Smooth muscle cell (in vitro differentiated cells): ENCODE results near the gene OBSCN. TPM values are rescaled to one million over a fixed set of nuclear protein-coding genes. Genes with fewer than 3 reads are reported as not detected.

Experiments used
- DNase-seq: peaks from one replicate; lab custom pipeline; 2025; ENCODE audit not compliant: unreplicated experiment; lab: John Stamatoyannopoulos, UW
- H2AFZ ChIP-seq: fragments of 200-600 bp; sonication (generic); 2 replicates; pipeline ENCODE4 v1.6.0; 2016; ENCODE audit warnings: antibody characterized with exemption, low read depth, mild to moderate bottlenecking
- H3F3A ChIP-seq: fragments of 200-600 bp; sonication (generic); 2 replicates; pipeline ENCODE4 v1.6.0; 2017; ENCODE audit warnings: antibody characterized with exemption, low read depth
- H3K27ac ChIP-seq: fragments of 200-600 bp; sonication (generic); 2 replicates; pipeline ENCODE4 v1.5.1; 2016; ENCODE audit warnings: low read depth, mild to moderate bottlenecking
- H3K27me3 ChIP-seq: fragments of 200-600 bp; sonication (generic); 2 replicates; pipeline ENCODE4 v1.6.1; 2016; ENCODE audit warnings: low read depth, mild to moderate bottlenecking
- H3K36me3 ChIP-seq: fragments of 200-600 bp; sonication (generic); 2 replicates; pipeline ENCODE4 v1.5.1; 2016; ENCODE audit warnings: low read depth
- H3K4me1 ChIP-seq: fragments of 200-600 bp; sonication (generic); 2 replicates; pipeline ENCODE4 v1.5.1; 2016; ENCODE audit warnings: low read depth
- H3K4me2 ChIP-seq: fragments of 200-600 bp; sonication (generic); 2 replicates; pipeline ENCODE4 v1.6.0; 2016; ENCODE audit warnings: mild to moderate bottlenecking
- H3K4me3 ChIP-seq: fragments of 200-600 bp; sonication (generic); 2 replicates; pipeline ENCODE4 v1.5.1; 2016; ENCODE audit warnings: mild to moderate bottlenecking
- H3K79me2 ChIP-seq: fragments of 200-600 bp; sonication (generic); 2 replicates; pipeline ENCODE4 v1.6.0; 2016; ENCODE audit warnings: low read depth, mild to moderate bottlenecking
- H3K9ac ChIP-seq: fragments of 200-600 bp; sonication (generic); 2 replicates; pipeline ENCODE4 v1.6.0; 2016; ENCODE audit warnings: low read depth
- H3K9me3 ChIP-seq: fragments of 200-600 bp; sonication (generic); replicated peaks from 2 replicates; pipeline ENCODE4 v1.5.1; 2016; ENCODE audit warnings: low read depth
- H4K20me1 ChIP-seq: fragments of 200-600 bp; sonication (generic); 2 replicates; pipeline ENCODE4 v1.6.0; 2016; ENCODE audit warnings: low read depth
- WGBS: methylation state at CpG from one replicate; pipeline ENCODE4 v1.1.7; 2016; ENCODE audit warnings: low lambda C conversion rate; 5-methylcytosine and 5-hydroxymethylcytosine counted together
- polyA plus RNA-seq: library from polyadenylated mRNA; unstranded; fragments of >200 nt; fragmentation: Nextera tagmentation; extraction: Ambion mirVana; gene quantifications from 2 replicates; pipeline ENCODE4 v1.2.1, GENCODE V29; 2016
- total RNA-seq: library from RNA; depleted of rRNA; stranded (reverse); fragments of >200 nt; gene quantifications from 2 replicates; pipeline ENCODE4 v1.2.3, GENCODE V29; 2014
- TF ChIP-seq, protein P1 (sequence below): fragments of 200-600 bp; sonication (generic); IDR thresholded peaks from 2 replicates; pipeline ENCODE4 v1.5.1; 2017; ENCODE audit warnings: borderline replicate concordance, mild to moderate bottlenecking, antibody characterized with exemption; ENCODE audit not compliant: insufficient read depth, poor library complexity, severe bottlenecking

The OBSCN gene
- total and polyA plus RNA-seq, 2 experiments from 2014 or later = 3.8 to 10.6 TPM

DNA sequence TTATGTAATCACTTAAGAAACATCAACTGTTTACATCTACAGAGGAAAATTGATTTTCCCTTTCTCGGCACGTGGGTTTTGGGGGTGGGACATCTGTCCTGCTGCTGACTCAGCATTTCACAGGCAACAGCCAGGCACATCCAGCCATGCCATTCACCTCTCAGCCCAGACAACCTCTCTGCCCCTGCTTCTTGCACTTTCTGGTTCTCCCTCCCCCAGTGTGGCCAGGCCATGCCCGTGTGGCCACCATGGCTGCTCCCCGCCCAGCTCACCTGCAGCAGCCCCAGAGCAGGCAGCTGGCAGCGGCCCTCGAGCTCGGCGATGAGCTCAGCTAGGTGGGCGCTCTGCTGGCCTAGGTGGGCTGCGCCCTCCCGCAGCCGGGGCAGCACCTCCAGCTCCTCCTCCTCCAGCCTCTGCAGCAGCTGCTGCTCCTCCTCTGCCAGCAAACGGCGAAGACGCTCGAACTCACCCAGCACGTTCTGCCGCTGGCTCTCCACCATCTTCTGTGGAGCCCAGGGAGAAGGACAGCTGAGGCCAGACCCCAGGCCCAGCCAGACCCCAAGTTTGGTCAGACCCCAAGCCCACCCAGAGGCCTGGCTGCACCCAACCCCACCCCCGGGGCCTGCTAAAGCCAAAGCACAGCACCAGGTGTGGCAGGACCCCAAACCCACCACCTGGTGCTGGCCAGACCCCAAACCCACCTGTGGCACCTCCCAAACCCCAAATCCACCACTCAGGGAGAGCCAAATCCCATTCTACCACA lies 193.0 kb downstream of the OBSCN start:
- no peak overlapping the region for H3K4me2 ChIP-seq
- H3K79me2 ChIP-seq = peaks cover 35% of the 10 kb centered on the region
- H4K20me1 ChIP-seq = peaks cover 81% of the 10 kb centered on the region
- H2AFZ ChIP-seq = no peak overlapping the region
- H3K27me3 ChIP-seq = no peaks in the 10 kb centered on the region
- WGBS = 97% methylated on average over 19 of the region's 19 CpGs
- H3K4me1 ChIP-seq = peaks cover 13% of the 10 kb centered on the region
- no peak overlapping the region for H3K4me3 ChIP-seq
- no peak overlapping the region for H3K27ac ChIP-seq
- H3F3A ChIP-seq = no peaks in the 10 kb centered on the region
- H3K36me3 ChIP-seq = no peaks in the 10 kb centered on the region
- H3K9ac ChIP-seq = no peak overlapping the region
- H3K9me3 ChIP-seq = no peaks in the 10 kb centered on the region
- TF ChIP-seq, protein P1, sequence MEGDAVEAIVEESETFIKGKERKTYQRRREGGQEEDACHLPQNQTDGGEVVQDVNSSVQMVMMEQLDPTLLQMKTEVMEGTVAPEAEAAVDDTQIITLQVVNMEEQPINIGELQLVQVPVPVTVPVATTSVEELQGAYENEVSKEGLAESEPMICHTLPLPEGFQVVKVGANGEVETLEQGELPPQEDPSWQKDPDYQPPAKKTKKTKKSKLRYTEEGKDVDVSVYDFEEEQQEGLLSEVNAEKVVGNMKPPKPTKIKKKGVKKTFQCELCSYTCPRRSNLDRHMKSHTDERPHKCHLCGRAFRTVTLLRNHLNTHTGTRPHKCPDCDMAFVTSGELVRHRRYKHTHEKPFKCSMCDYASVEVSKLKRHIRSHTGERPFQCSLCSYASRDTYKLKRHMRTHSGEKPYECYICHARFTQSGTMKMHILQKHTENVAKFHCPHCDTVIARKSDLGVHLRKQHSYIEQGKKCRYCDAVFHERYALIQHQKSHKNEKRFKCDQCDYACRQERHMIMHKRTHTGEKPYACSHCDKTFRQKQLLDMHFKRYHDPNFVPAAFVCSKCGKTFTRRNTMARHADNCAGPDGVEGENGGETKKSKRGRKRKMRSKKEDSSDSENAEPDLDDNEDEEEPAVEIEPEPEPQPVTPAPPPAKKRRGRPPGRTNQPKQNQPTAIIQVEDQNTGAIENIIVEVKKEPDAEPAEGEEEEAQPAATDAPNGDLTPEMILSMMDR = no peak
- no peak for DNase-seq

DNA sequence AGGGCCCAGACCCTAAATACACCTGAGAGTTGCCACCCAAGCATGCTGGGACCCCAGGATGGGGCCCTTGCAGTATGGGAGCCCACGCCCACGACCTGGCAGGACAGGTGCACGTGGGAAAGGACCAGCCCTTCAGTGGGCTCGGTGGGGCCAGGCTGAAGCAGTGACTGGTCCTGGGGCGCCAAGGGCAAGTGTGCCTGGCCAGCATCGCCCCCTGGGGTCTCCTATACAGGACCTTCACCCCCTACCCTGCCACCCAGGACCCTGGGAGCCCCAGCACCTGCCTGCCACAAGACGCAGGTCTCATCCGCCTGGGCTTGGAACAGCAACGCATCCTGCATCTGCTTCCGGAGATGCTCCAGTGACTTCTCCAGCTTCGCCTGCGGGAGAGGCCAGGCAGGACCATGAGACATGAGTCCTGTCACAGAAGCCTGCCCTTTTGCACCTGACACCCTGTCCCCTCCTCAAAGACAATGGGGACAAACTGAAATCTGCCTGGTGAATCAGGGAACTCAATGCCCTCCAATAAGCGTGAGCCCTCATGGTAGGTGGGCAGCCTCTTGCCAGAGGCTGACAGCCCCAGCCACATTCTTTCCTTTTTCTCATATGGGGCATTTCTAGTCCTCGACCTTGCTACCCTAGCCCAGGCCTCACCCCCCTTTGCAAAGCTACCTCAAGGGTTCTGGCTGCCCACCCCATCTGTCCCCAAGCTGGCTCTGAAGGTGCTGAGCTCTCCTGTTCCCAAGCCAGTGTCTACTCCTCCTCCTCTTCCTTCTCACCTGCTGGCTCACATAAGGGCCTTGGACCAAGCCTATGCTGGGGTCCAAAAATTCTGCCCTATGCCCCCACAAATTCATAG lies 194.2 kb downstream of the OBSCN start:
- H3K4me3 ChIP-seq = no peak overlapping the region
- peaks cover 82% of the 10 kb centered on the region for H4K20me1 ChIP-seq

DNA sequence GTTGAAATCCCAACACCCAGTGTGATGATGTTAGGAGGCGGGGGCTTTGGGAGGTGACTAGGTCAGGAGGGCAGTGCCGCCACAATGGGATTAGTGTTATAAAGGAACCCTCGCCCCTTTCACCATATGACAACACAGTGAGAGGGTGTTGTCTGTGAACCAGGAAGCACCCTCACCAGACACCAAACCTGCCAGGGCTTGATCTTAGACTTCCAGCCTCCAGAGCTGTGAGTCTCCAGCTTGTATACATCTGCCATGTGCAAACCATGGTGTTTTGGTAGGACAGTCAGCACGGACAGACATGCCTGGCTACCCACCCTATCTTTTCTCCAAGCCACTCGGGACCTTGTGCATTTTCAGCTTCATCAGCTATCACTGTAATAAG lies 194.8 kb downstream of the OBSCN start:
- peaks cover 42% of the 10 kb centered on the region for H3K79me2 ChIP-seq
- no peaks in the 10 kb centered on the region for H3F3A ChIP-seq
- H4K20me1 ChIP-seq = peaks cover 81% of the 10 kb centered on the region
- no peaks in the 10 kb centered on the region for H3K36me3 ChIP-seq
- 96% methylated on average over 5 of the region's 5 CpGs for WGBS
- H3K4me3 ChIP-seq = no peak overlapping the region
- no peak overlapping the region for H3K4me2 ChIP-seq
- H2AFZ ChIP-seq = no peak overlapping the region
- peaks cover 16% of the 10 kb centered on the region for H3K4me1 ChIP-seq
- DNase-seq = no peak
- TF ChIP-seq, protein P1 = no peak
- H3K9me3 ChIP-seq = no peaks in the 10 kb centered on the region
- H3K27me3 ChIP-seq = no peaks in the 10 kb centered on the region
- no peak overlapping the region for H3K9ac ChIP-seq
- no peak overlapping the region for H3K27ac ChIP-seq

More for the DNA sequence above, 194.2 kb downstream of the OBSCN start:
- Histone ChIP-seq H3K4me1 (peaks cover 13% of the 10 kb centered on the region), H3K9ac (no peak overlapping the region), H2AFZ (no peak overlapping the region), H3K4me2 (no peak overlapping the region), H3K27me3 (no peaks in the 10 kb centered on the region), H3K27ac (no peak overlapping the region), H3K36me3 (no peaks in the 10 kb centered on the region), H3F3A (no peaks in the 10 kb centered on the region), H3K9me3 (no peaks in the 10 kb centered on the region), H3K79me2 (peaks cover 42% of the 10 kb centered on the region)
- DNase-seq = no peak
- 97% methylated on average over 14 of the region's 14 CpGs for WGBS
- TF ChIP-seq, protein P1 = no peak
